GM18868 (cell line): ENCODE data around the gene CAST.

Experiments used
- ATAC-seq: cut with Tn5 transposase; IDR thresholded peaks from one replicate; pipeline ENCODE4 v1.9.1; 2021; ENCODE audit warnings: mild to moderate bottlenecking, moderate library complexity; ENCODE audit not compliant: unreplicated experiment

CAST gene

DNA sequence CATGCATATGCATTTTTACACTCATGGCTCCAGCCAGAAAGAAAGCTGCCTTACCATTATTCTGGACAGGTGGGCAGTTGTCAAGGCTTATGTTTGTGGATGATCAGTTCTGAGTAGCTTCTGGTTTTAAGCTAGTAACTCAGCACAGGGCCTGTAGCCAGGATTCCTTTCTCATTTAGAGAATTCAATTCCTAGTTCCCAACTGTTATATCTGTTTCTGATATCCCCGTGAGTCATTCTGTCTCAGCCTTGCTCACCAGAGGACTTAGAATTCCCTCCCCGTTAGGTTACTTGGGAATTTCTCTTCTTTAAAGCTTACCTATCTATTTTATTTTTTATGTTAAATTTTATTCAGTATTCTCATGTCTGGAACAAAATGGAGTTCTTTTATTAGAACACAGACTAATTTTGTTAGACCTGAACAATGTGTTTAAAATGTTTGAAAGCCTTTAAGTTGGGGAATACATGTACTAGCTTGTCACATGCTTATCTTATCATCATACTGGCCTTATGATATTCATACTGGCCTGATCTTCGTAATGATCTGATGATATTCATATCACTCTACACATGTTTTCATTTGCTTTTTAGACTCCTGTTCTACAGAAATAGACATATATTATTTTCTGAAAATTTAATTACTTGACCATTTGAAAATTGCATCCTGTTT, 47.1 kb downstream of the CAST start:
- ATAC-seq = no peak

DNA sequence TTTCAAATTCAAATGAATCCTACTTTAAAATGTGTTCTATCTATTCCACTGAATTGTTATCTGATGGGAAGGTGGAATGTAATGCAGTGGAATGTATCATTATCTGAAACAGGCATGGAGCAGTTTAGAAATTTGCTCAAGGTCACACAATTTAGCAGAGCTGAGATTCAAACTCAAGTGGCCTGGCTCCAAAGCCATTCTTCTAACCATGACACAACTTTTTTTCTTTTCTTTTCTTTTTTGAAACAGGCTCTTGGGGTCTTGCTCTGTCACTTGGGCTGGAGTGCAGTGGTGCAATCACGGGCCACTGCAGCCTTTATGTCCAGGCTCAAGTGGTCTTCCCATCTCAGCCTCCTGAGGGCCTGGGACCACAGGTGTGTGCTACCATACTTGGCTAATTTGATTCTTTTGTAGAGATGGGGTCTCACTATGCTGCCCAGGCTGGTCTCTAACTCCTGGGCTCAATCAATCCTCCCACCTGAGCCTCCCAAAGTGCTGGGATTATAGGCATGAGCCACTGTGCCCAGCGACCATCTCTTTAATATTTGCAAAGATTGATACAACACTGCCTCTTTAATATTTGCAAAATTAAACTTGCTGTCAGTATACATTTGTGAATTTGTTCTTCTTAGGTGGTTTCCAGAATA, 50.0 kb downstream of the CAST start:
- ATAC-seq = no peak

DNA sequence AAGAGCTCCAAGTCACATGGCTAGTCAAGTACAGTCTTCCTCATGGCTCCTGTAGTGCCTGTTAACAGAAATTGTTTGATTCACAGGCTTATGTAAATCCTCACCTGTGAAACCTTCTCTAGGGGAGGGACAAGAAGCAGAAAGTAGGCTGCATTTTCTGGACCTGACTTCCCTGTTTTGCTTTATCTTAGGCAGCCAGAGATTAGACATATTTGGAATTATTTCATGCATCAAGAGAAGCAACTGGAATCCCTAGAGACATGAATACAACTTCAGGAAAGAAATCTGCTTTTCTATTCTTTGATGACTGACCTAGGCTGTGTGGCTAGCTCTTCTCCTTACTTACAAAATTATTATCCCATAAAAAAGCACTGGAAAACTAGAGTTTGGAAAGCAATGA, 52.3 kb downstream of the CAST start:
- no peak for ATAC-seq

DNA sequence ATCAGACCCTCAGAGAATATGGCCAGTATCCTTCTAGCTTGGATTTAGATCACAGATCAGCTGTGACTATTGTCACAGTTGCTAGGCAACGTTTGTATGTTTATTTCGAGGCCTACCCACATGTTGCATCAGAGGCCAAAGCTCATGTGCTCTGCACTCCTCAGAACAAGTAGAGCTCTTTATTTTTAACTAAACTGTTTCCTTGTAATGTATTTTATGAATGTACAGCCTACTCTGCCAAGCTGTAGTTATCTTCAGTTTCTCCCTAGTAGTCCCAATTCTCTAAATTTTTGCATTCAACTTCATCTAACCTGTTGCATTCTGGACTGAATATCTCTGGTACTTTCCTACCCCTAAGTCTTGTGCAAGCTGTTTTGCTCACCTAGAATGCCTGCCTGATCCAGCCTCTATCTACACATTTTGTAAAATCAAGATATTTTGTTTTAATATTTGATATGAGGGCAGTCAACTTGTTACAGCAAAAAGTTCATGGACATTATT, 52.8 kb downstream of the CAST start:
- peak; percentile 83 for ATAC-seq

DNA sequence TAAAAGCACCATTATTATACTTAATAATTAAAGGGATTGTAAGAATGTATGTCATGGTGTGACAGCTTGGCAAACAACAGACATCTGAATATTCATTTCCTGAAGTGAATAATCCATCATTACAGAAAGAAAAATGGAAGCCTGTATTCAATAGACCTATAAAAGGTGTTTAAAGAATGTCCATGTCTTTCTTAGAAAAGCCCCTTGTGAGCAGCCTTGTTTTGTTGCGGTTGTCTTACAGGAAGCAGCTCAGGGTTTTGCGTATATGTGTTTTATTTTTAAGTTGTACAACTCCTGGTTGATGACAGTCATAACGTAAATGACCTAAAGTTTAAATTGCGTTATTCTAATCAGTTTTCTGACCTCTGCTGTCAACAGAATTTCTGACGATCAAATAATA, 53.8 kb downstream of the CAST start:
- no peak for ATAC-seq

DNA sequence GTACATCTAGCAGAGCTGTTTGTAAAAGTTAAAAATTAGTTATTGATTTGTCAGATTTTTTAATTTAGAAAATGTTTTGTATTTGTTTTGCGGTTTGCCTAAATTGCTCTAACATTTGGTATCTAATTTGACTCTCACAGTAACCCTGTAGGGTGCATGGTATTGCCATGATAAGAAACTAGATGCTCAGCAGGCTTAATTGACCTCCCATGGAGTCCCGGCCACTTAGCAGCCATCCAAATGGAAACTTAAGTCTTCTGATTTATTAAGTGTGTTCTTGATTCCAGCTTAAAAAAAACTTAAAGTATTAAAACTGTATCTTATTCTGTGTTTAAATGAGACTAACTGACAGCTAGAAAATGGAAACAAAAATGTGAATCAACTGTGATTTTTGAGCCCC, 54.5 kb downstream of the CAST start:
- ATAC-seq = no peak

DNA sequence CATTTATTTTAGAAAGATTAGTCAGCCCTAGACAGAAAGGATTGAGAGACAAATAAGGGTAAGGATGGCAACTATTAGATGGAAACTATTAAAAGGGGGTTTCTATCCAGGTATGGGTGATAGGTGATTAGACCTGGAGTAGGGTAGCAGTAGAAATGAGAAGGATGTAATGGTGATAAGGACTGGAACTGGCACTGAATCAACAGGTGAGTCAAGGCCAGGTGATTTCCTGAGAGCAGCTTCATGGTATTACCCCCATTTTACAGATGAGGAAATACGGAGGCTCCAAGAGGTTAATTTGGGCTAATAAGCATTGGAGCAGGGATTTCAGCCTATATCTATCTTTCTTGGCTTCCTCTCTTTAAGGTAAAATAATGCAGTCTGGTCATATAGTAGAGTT, 55.7 kb downstream of the CAST start:
- ATAC-seq = no peak

DNA sequence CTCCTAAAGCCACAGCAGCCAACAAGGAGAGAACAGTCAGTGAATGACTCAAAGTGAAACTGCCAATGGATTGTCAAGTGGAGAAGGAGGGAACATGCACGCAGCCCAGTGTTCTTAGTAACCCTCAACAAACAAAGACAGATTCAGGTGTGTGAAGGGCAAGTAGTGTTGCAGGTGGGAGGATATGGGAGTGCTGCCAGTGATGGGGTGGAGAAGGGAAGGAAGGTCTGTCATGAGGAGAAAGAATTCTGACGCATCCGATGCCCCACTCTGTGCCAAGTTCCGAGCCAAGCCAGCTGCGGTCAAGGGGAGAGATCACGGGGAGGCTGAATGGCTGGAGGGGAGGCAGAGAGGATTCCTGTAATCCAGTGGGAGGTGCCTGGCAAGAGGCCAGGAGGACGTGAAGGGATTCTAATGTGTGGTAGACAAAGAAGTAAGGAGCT, 56.5 kb downstream of the CAST start:
- ATAC-seq = no peak

DNA sequence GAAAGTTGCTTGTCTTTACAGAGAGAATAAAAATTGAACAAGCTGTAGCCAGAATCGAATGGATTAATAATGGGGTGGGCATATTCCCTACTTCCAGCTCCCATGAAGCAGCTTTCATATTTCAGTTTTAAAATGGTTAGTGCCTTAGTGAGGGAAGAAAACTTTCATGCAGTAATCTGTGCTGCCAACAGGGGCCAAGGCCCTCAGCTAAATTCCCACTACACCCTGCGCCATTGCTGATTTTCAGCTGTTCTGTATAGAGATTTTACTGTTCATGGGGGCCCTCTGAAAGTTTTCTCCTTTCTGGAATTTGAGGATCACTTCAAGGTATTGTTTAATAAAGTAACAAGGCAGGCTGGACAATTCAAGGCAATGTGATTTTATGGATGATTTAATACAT, 58.2 kb downstream of the CAST start:
- no peak for ATAC-seq

DNA sequence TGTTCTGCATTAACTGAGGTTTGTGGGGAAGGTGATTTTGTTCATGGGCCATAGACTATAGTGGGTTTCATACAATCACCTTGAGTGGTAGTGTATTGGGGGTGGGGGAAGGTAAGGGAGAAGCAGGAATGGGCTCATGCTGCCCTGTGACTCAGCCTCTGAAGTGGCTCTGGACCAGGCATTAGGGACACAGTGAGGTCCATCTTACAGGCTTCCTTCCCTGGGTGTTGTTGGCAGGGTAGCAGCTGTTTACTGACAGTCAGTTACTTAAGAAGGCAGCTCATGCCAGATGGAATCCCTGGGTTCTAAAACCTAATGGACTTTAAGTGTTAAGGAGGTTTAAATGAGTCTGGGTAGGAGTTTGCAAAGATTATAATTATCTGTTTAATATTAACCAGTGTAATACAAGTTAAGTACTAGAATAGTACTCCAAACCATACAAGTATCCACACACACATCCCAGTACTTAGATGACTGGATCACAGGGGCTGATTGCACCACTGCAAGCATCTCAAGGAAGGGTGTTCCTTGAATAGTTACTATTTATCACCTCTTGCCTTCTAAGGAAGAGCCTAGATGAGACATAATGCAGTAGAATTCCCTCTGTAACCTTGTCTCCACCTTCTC, 59.3 kb downstream of the CAST start:
- ATAC-seq = no peak

DNA sequence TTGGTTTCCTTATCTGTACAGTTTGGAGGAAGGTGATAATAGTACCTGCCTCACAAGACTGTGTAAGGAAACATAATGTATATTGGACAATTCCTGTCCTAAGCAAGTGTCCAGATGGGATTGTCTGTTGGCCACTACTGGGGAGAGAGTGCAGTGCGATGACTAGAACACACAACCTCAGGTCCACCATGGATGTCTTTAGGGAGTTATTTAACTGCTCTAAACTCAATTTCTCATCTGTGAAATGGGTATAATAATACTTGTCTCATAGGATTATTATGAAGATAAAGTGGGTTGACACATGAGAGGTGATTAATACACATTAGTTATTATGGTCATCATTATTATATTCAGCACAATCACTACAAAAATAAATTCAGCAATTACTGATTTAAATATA, 63.1 kb downstream of the CAST start:
- no peak for ATAC-seq

DNA sequence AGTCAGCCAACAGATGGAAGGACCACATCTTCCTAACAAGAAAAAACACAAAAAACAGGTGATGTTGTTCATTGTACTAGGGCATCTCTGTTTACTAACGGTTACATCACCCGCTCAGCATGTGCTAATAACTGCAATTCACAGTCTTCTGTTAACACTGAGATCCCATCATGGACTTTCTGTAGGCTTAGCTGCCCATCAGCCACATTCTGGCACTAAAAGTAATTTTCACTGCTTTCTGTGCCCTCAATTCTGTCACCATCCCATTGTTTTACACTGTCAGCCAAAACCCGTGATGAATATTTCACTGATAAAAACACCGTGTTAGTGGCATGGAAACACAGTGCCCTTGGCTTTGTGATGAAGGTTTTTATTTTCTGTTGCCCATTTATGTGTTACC, 64.6 kb downstream of the CAST start:
- ATAC-seq = no peak

DNA sequence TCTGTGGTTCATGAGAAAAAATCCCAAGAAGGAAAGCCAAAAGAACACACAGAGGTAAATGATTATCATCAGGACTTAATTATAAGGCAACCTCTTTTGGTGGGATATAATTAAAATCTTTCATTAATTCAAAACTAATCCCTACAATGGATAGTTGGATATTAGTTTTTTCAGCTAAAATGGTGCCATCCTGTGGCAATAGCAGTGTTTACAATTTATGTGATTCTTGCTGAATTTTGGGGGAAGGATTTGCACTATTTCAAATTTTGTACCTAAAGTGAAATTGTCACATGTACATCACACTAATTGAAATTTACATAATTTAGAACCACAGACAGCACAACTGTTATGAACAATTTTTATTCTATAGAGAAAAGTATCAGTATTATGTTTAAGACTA, 67.0 kb downstream of the CAST start:
- no peak for ATAC-seq

DNA sequence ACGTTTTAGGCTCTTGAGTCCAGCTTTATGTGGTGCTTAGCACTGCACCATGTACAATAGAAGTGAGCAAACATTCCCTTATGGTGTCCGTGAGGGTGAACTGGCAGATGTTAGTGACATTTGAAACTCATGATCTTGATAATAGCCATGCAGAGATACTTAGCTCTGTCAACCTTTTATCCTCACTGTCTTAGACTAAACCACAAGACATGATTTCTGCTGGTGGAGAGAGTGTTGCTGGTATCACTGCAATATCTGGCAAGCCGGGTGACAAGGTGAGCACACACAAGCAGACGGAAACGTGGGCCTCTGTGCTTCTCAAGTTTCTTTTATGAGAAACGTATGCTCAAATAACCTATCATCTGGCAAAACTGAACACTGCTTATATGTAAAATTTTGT, 68.4 kb downstream of the CAST start:
- no peak for ATAC-seq

DNA sequence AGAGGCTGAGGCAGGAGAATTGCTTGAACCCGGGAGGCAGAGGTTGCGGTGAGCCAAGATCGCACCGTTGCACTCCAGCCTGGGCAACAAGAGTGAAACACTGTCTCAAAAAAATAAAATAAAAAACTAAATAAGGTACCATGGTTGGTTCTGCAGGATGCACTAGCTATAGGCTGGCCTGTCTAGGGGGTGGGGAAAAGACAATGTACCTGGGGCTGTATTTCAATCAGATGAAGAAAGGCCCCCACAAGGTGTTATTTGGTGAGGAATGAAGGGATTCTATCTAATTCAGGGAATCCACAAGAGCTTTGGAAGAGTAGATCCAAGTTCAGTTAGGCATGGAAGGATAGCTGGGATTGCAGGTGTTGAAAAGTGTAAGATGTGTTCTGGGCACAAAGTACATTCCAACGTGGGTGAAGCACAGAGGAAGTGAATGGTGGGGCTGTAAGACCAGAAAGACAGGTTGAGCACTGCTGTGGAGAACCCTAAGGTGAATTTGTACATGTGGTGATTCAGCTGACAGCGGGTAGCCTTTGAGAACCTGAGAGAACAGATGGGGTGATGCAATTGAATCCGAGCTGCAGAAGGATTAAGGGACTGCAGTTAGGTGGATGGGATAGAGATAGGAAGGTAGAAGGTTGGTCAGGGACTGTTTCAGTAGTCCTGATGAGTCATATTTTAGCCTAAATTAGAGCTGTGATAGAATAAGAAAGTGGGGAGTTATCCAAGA, 71.8 kb downstream of the CAST start:
- ATAC-seq = no peak

DNA sequence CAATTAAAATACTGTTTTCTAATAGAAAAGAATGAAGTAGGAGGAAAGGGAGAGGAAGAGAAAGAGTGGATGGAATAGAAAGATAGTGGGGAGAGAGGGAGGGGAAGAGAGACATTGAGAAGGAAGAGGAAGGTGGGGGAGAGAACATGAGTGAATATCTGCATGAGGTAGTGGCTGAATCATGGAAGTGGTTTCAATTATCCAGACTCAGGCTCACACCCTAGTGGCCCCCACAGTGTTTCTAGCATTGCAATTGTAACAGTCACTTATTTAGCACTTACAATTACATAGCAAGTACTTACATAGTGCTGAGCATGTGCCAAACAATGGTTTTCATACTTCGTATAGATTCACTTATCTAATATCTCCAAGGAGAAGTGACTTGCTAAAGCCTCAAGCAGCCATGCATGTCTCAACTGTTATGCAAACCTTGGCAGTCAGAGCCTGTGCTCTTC, 72.7 kb downstream of the CAST start:
- no peak for ATAC-seq

DNA sequence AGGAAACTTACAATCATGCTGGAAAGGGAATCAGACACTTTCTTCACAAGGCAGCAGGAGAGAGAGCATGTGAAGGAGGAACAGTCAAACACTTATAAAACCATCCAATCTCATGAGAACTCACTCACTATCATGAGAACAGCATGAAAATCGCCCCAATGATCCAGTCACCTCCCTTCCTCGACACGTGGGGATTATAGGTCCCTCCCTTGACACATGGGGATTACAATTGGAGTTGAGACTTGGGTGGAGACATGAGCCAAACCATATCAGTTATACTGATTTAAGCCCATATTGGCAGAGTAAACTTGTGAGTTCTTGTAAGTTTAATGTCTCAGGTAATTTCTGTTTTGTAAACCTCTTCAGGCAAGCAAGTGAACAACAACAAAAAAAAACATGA, 74.8 kb downstream of the CAST start:
- no peak for ATAC-seq

DNA sequence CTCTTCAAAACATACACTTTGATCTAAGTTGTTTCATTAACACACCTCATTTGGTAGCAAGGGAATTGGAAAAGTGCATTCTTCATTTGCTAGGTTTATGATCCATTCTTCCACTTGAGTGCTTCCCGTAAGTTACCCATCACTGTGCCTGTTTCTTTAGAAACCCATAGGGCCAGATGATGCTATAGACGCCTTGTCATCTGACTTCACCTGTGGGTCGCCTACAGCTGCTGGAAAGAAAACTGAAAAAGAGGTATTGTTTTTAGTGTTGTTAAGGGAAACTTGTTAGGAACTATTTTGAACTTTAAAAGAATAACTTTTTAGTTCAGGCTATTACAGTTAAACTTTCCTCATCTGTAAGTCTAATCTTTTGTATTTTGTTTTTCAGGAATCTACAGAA, 78.9 kb downstream of the CAST start:
- no peak for ATAC-seq

DNA sequence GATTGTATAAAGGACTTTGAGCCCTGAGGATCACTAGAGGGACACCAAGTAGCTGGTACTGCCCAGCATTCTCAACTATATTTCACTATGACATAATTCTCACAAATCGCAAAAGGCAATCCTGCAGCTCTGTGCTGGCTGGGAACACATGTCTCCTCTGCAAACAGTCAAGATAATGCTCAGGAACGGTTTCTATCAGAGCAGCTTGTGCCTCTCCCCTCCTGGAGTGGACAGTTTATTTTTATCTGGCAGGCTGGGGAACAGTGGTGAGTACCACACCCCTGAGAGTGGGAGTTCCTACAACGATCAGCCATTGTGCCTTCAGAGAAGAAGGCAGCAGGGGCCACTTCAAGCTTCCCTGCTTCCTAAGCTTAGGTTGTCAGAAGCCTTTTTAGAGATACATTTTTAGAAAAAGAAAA, 79.7 kb downstream of the CAST start:
- ATAC-seq = no peak

DNA sequence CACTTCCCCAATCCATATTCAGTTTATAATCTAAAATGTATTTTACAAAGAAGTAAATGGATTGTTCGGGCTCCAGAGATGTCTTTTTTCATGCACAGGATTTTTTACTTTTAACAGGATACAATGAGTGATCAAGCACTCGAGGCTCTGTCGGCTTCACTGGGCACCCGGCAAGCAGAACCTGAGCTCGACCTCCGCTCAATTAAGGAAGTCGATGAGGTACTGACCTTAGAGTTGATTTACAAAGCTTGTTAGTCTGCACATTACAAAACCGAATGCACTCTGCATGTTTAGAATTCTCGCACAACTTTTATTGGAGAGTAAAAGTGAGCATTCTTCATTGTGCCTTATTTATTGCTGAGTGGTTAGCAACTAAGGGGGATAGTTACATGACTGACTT, 80.4 kb downstream of the CAST start:
- ATAC-seq = no peak

DNA sequence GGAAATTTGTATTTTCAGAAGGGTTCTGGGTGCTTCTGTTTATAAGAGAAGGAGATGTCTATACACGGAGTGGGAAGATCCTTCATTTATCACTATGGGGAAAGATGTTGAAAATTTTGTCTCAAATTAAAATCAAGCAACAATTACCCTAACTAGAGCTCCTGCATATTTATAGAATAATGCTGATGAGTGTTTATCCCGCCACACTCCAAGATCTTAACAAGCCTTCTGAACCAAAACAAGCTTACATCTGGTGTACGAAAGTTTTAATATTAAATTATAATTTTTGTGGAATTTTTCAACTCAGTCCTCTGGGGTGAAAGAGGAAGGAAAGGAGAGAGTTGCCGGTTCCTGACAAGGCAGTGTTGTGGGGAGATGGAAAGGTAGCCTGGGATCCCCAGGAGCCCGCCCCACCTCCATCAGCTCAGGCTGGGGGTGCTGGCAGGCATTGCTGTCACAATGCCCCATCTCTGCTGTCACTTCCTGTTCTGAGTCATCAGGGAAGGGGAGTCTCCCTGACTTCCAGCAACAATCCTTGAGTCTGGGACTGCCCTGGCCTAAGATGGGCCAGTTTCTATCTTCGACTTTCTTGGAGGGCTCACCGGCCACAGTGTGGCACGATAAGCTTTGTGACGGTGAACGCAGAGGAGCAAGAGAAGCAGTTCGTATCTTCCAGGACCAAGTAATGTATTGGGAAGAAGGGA, 81.0 kb downstream of the CAST start:
- no peak for ATAC-seq
